Transverse colon (tissue), 4 donors: ENCODE measurements around the gene UBAC1. TPM values are rescaled to one million over a fixed set of nuclear protein-coding genes. Genes with fewer than 3 reads are reported as not detected.

Experiments
- DNase-seq: peaks from one replicate; pipeline ENCODE4 v3.0.0-alpha.2; 2019
- H3K27ac ChIP-seq, 4 donors: fragments of 200-600 bp; sonication (generic); 2 replicates each; pipeline ENCODE4 v1.5.1; 2016 to 2018; ENCODE audit warnings: inconsistent platforms in 4 of 4
- H3K27me3 ChIP-seq: fragments of 200-600 bp; sonication (generic); 2 replicates; pipeline ENCODE4 v1.5.1; 2017; ENCODE audit warnings: inconsistent platforms
- H3K36me3 ChIP-seq, 4 donors: fragments of 200-600 bp; sonication (generic); 2 replicates each; pipeline ENCODE4 v1.5.1; 2017 to 2019; ENCODE audit warnings: inconsistent platforms in 4 of 4
- H3K4me1 ChIP-seq, 4 donors: fragments of 200-600 bp; sonication (generic); 2 replicates each; pipeline ENCODE4 v1.5.1; 2017 to 2020; ENCODE audit warnings: inconsistent platforms in 4 of 4
- H3K4me3 ChIP-seq, 4 donors: fragments of 200-600 bp; sonication (generic); 1 replicate in 1 of 4; 2 replicates in 3 of 4; pipeline versions ENCODE4 v1.5.1 to v1.6.1; 2017 to 2019; ENCODE audit warnings: inconsistent platforms in 4 of 4
- H3K9me3 ChIP-seq, 2 donors: fragments of 200-600 bp; sonication (generic); 2 replicates each; pipeline ENCODE4 v1.5.1; 2017 to 2019; ENCODE audit warnings: inconsistent platforms in 2 of 2
- CTCF ChIP-seq, 5 experiments: fragments of 200-600 bp in 3 of 5; fragments of 450-650 bp in 2 of 5; sonication (generic) in 3 of 5; IDR thresholded peaks; 1 replicate in 2 of 5; 2 replicates in 3 of 5; pipeline ENCODE4 v1.5.1; 2016 to 2017; ENCODE audit warnings: antibody characterized with exemption in 5 of 5, inconsistent platforms in 3 of 5, mild to moderate bottlenecking in 2 of 5, moderate library complexity in 1 of 5
- EP300 ChIP-seq: sonication (generic); formaldehyde crosslinking; IDR thresholded peaks from one replicate; pipeline ENCODE4 v1.6.1; 2017; ENCODE audit warnings: antibody characterized with exemption, low read depth
- POLR2A ChIP-seq: fragments of 450-650 bp; IDR thresholded peaks from one replicate; pipeline ENCODE4 v1.6.1; 2016; ENCODE audit warnings: antibody characterized with exemption, mild to moderate bottlenecking, moderate library complexity
- POLR2AphosphoS5 ChIP-seq, 3 donors: sonication (generic); formaldehyde crosslinking; IDR thresholded peaks; one replicate each; pipeline ENCODE4 v1.6.1; 2016; ENCODE audit warnings: antibody characterized with exemption in 3 of 3
- WGBS, 2 donors: methylation state at CpG; one replicate each; pipeline ENCODE4 v1.1.5; 2018; ENCODE audit warnings: low coverage in 1 of 2; 5-methylcytosine and 5-hydroxymethylcytosine counted together
- in situ Hi-C, 4 donors: fragments of 200-750 bp; cut with MboI; loops; one replicate each; pipeline versions ENCODE4 v1.15.0 to v1.15.1; 2017; ENCODE audit warnings: low sequenced_read_pairs in 3 of 4, low pct_ligation_motif_present in 1 of 4, low pct_unique_long_range_greater_than_20kb in 1 of 4
- intact Hi-C: fragments of 100-400 bp; cut with DNase I; formaldehyde crosslinking; loops from one replicate; pipeline ENCODE4 v1.15.1; 2023; ENCODE audit warnings: low total_unique reads
- total RNA-seq, 4 donors: library from RNA; depleted of rRNA; stranded (reverse); fragments of >200 nt; gene quantifications; one replicate each; pipeline ENCODE4 v1.1.0, GENCODE V29; 2016

UBAC1 gene
- total RNA-seq, 4 donors from 2014 or later, result 42.6 to 91.9 (median 62.9) TPM

- H3K27me3 ChIP-seq, result no peaks in the 10 kb centered on the region
- in situ Hi-C loops (no loop called here), intact Hi-C loops (no loop called here)
- no peaks in the 10 kb centered on the region for H3K9me3 ChIP-seq
- H3K36me3 ChIP-seq, result no peaks in the 10 kb centered on the region
- H3K27ac ChIP-seq, result no peak overlapping the region
- H3K4me3 ChIP-seq, result no peak overlapping the region
- DNase-seq, result no peak
- 76 to 100% methylated on average over 5 to 34 of the region's 34 CpGs for WGBS, 2 donors
- peaks cover 10 to 11% (median 11%) of the 10 kb centered on the region in 4 donors for H3K4me1 ChIP-seq
- TF ChIP-seq EP300 (no peak), POLR2AphosphoS5 (IDR thresholded peaks at IDR 0.05) (no peak), POLR2A (no peak), CTCF (IDR thresholded peaks at IDR 0.05) (no peak)
Measured at GRCh38 chr9:135997090-135998015, 36.2 kb upstream of the UBAC1 start.

- Histone ChIP-seq H3K27ac (no peak overlapping the region), H3K4me3 (no peak overlapping the region), H3K4me1 (peaks cover 17 to 26% (median 18%) of the 10 kb centered on the region in 4 donors), H3K27me3 (no peaks in the 10 kb centered on the region), H3K36me3 (no peaks in the 10 kb centered on the region), H3K9me3 (no peaks in the 10 kb centered on the region)
- 90% methylated on average over 21 of the region's 21 CpGs; no CpG with 5 or more reads in 1 of the 2 donors for WGBS, 2 donors
- in situ Hi-C loops, result no loop called here
- TF ChIP-seq EP300 (no peak), CTCF (IDR thresholded peaks at IDR 0.05) (no peak), POLR2AphosphoS5 (IDR thresholded peaks at IDR 0.05) (no peak), POLR2A (no peak)
- intact Hi-C loops, result no loop called here
- DNase-seq, result no peak
Measured at GRCh38 chr9:135995816-135996215, 34.6 kb upstream of the UBAC1 start.

- no peak for TF ChIP-seq POLR2A
- intact Hi-C loops, result no loop called here
- in situ Hi-C loops, result no loop called here
- H3K27ac ChIP-seq, result peak overlapping the region in 2 of 4 donors; percentile 85 to 86
- DNase-seq, result no peak
- peaks cover 7% of the 10 kb centered on the region for H3K27me3 ChIP-seq
- H3K36me3 ChIP-seq, result no peaks in the 10 kb centered on the region
- no peaks in the 10 kb centered on the region for H3K9me3 ChIP-seq
- WGBS, 2 donors, result 71 to 72% methylated on average over 3 to 19 of the region's 20 CpGs
- H3K4me1 ChIP-seq, result peaks cover 22 to 37% (median 26%) of the 10 kb centered on the region in 4 donors
- no peak overlapping the region for H3K4me3 ChIP-seq
Measured at GRCh38 chr9:135994501-135995192, 33.5 kb upstream of the UBAC1 start.

- WGBS, 2 donors, result 81% methylated on average over 26 of the region's 27 CpGs; no CpG with 5 or more reads in 1 of the 2 donors
- in situ Hi-C loops, result no loop called here
- Histone ChIP-seq H3K27me3 (peaks cover 14% of the 10 kb centered on the region), H3K27ac (peak overlapping the region; percentile 84 to 86 (median 84)), H3K9me3 (no peaks in the 10 kb centered on the region), H3K36me3 (no peaks in the 10 kb centered on the region), H3K4me3 (no peak overlapping the region), H3K4me1 (peaks cover 22 to 37% (median 27%) of the 10 kb centered on the region in 4 donors)
- TF ChIP-seq CTCF (IDR thresholded peaks at IDR 0.05) (no peak), POLR2A (no peak), POLR2AphosphoS5 (IDR thresholded peaks at IDR 0.05) (no peak)
- intact Hi-C loops, result no loop called here
- DNase-seq, result no peak
Measured at GRCh38 chr9:135993765-135994500, 32.8 kb upstream of the UBAC1 start.
